Hepatocyte (in vitro differentiated cells): ENCODE measurements around the gene HSPA1A. TPM values are rescaled to one million over a fixed set of nuclear protein-coding genes. Genes with fewer than 3 reads are reported as not detected.

ENCODE experiments used
- DNase-seq: peaks from one replicate; pipeline ENCODE4 v3.0.0-alpha.2; 2016; ENCODE audit warnings: low spot score
- H2AFZ ChIP-seq: fragments of 200-600 bp; sonication (generic); 2 replicates; pipeline ENCODE4 v1.6.0; 2016; ENCODE audit warnings: antibody characterized with exemption, mild to moderate bottlenecking
- H3K27ac ChIP-seq: fragments of 200-600 bp; sonication (generic); 2 replicates; pipeline ENCODE4 v1.5.1; 2016; ENCODE audit warnings: mild to moderate bottlenecking
- H3K27me3 ChIP-seq: fragments of 200-600 bp; sonication (generic); 2 replicates; pipeline ENCODE4 v1.6.1; 2016
- H3K36me3 ChIP-seq: fragments of 200-600 bp; sonication (generic); replicated peaks from 2 replicates; pipeline ENCODE4 v1.5.1; 2016; ENCODE audit warnings: low read depth; ENCODE audit not compliant: insufficient read depth
- H3K4me1 ChIP-seq: fragments of 200-600 bp; sonication (generic); 2 replicates; pipeline ENCODE4 v1.5.1; 2016; ENCODE audit warnings: mild to moderate bottlenecking, moderate library complexity; ENCODE audit not compliant: insufficient read depth
- H3K4me2 ChIP-seq: fragments of 200-600 bp; sonication (generic); 2 replicates; pipeline ENCODE4 v1.6.0; 2016
- H3K4me3 ChIP-seq: fragments of 200-600 bp; sonication (generic); 2 replicates; pipeline ENCODE4 v1.5.1; 2016; ENCODE audit warnings: mild to moderate bottlenecking
- H3K79me2 ChIP-seq: fragments of 200-600 bp; sonication (generic); 2 replicates; pipeline ENCODE4 v1.6.0; 2017; ENCODE audit warnings: mild to moderate bottlenecking
- H3K9me2 ChIP-seq: fragments of 200-600 bp; sonication (generic); replicated peaks from 2 replicates; pipeline ENCODE4 v1.6.0; 2017; ENCODE audit warnings: mild to moderate bottlenecking; ENCODE audit not compliant: insufficient read depth
- H3K9me3 ChIP-seq: fragments of 200-600 bp; sonication (generic); 2 replicates; pipeline ENCODE4 v1.5.1; 2016; ENCODE audit warnings: low read depth, mild to moderate bottlenecking
- H4K20me1 ChIP-seq: fragments of 200-600 bp; sonication (generic); 2 replicates; pipeline ENCODE4 v1.6.0; 2016; ENCODE audit warnings: mild to moderate bottlenecking; ENCODE audit not compliant: insufficient read depth, poor library complexity, severe bottlenecking
- CTCF ChIP-seq: fragments of 200-600 bp; sonication (generic); IDR thresholded peaks from 2 replicates; pipeline ENCODE4 v1.5.1; 2016; ENCODE audit warnings: antibody characterized with exemption, mild to moderate bottlenecking; ENCODE audit not compliant: poor library complexity
- EZH2 ChIP-seq: fragments of 200-600 bp; sonication (generic); IDR thresholded peaks from 2 replicates; pipeline ENCODE4 v1.6.1; 2016; ENCODE audit warnings: antibody characterized with exemption, mild to moderate bottlenecking, borderline replicate concordance
- EZH2phosphoT487 ChIP-seq: fragments of 200-600 bp; sonication (generic); IDR thresholded peaks from one replicate; pipeline ENCODE4 v1.6.1; 2018; ENCODE audit warnings: antibody characterized with exemption, mild to moderate bottlenecking, low read depth, moderate library complexity; ENCODE audit not compliant: unreplicated experiment, severe bottlenecking
- WGBS: methylation state at CpG from one replicate; pipeline ENCODE4 v1.1.6; 2016; ENCODE audit warnings: low lambda C conversion rate; ENCODE audit errors: missing lambda C conversion rate; 5-methylcytosine and 5-hydroxymethylcytosine counted together
- polyA plus RNA-seq: library from polyadenylated mRNA; unstranded; fragments of >200 nt; fragmentation: Nextera tagmentation; extraction: Ambion mirVana; gene quantifications from 2 replicates; pipeline ENCODE4 v1.2.1, GENCODE V29; 2016
- total RNA-seq: library from RNA; depleted of rRNA; stranded (reverse); fragments of >200 nt; gene quantifications from 2 replicates; pipeline ENCODE4 v1.2.3, GENCODE V29; 2014

Gene HSPA1A
- total and polyA plus RNA-seq, 2 experiments from 2014 or later, result 82.2 to 83.3 TPM

DNA sequence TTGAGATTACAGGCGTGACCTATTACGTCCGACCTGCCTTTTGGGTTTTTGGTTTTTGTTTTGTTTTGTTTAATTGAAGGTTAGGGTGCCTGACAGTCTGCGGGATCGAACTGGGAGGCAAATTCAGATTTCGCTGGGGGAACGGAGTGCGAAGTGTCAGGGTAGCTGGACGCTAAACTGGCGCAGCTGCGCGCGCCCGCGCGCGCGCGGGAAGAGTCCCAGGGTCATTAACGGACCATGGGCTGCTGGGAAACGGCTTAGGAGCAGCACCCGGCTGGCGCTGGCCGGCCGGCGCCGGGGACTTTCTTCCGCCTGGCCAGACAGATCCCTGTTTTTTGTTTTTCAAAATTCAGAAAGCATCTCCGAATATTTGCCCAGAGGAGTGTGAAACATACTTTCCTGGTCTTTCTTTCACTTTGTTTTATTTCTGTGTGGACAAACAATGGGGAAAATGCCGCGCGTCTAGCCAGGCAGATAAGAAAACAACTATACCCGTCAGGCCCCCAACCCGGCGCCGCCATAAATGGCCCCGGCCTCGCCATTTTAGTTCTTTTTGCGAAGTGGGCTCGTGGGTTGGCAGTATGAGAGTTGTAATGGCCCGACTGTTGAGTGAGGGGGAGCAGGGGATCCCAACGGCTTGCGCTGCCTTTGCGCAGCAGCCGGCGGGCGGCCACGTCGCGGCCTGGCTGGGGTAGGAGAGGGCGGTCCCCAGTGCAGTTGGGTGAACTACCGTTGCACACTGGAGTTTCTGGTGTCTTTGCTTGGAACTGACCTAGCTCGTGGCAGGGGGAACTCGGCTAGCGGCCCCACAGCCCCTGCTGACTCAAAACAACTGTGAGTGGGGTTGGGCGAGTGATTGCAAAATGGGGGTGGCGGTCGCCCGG is 19.3 kb downstream of the HSPA1A start:
- Histone ChIP-seq H4K20me1 (peaks cover 29% of the 10 kb centered on the region), H3K79me2 (peaks cover 78% of the 10 kb centered on the region), H3K27ac (peak overlapping the region; percentile 88), H3K36me3 (no peaks in the 10 kb centered on the region), H3K4me1 (peaks cover 28% of the 10 kb centered on the region), H3K4me2 (peak overlapping the region; percentile 82), H3K9me3 (no peaks in the 10 kb centered on the region), H3K9me2 (no peaks in the 10 kb centered on the region), H3K4me3 (peak overlapping the region; percentile 62), H2AFZ (peak overlapping the region; percentile 51), H3K27me3 (no peaks in the 10 kb centered on the region)
- TF ChIP-seq CTCF (no peak), EZH2 (no peak), EZH2phosphoT487 (no peak)
- DNase-seq, result peak; percentile 94
- WGBS, result 2% methylated on average over 59 of the region's 59 CpGs

DNA sequence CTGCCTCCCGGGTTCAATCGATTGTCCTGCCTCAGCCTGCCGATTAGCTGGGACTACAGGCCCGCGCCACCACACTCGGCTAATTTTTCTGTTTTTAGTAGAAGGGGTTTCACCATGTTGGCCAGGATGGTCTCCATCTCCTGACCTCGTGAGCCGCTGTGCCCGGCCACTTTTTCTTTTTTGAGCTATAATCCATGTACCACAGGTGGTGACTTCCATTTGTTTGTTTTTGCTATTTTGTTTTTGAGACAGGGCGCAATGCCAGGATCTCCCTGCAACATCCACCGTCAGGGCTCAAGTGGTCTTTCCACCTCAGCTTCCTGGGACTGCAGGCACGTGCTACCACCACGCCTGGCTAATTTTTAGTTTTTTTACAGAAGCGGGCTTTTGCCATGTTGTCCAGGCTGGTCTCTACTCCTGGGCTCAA is 20.7 kb downstream of the HSPA1A start:
- TF ChIP-seq EZH2phosphoT487 (no peak), EZH2 (no peak), CTCF (no peak)
- H3K4me2 ChIP-seq, result peak overlapping the region; percentile 82
- H3K79me2 ChIP-seq, result peaks cover 66% of the 10 kb centered on the region
- no peaks in the 10 kb centered on the region for H3K9me2 ChIP-seq
- H4K20me1 ChIP-seq, result peaks cover 29% of the 10 kb centered on the region
- DNase-seq, result no peak
- no peaks in the 10 kb centered on the region for H3K9me3 ChIP-seq
- WGBS, result 7% methylated on average over 14 of the region's 14 CpGs
- H2AFZ ChIP-seq, result no peak overlapping the region
- peak overlapping the region; percentile 88 for H3K27ac ChIP-seq
- no peaks in the 10 kb centered on the region for H3K36me3 ChIP-seq
- peaks cover 26% of the 10 kb centered on the region for H3K4me1 ChIP-seq
- H3K4me3 ChIP-seq, result peak overlapping the region; percentile 62
- H3K27me3 ChIP-seq, result no peaks in the 10 kb centered on the region

DNA sequence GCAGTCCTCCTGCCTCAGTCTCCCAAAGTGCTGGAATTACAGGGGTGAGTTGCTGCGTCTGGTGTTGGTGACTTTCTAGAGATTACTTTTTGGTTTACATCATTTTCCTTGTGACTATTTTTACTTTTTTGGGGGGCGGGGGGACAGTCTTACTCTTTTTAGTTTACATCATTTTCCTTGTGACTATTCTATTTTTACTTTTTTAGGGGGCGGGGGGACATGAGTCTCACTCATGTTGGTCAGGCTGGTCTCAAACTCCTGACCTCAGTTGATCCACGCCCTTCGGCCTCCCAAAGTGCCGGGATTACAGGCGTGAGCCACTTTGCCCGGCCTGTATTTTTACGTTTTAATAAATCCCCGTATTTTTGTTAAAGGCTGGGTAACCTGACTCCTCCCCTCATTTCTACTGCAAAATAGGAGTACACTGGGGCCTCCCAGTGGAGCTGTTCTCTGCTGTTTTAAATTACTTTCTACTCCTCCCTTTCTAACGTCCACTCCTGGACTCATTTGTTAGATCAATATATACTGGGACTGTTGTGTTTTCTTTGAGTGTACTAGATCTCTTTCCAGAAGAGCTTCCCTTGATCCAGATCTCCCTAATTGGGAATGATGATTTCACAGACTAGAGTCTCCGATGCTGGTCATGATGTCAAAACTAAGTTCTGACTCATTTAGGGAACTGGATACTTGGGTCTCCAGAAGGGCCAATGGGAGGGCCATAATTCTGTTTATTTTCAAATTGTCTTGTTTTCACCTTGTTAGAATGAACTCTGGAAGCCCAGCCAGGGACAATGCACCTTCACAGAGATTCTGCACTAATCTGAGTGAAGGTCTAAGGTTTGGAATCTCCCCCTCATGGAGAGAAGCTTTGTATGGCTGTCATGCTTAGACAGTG is 21.4 kb downstream of the HSPA1A start:
- H3K79me2 ChIP-seq, result peaks cover 59% of the 10 kb centered on the region
- no peak overlapping the region for H2AFZ ChIP-seq
- H3K4me2 ChIP-seq, result peak overlapping the region; percentile 82
- H3K4me1 ChIP-seq, result peaks cover 19% of the 10 kb centered on the region
- no peaks in the 10 kb centered on the region for H3K9me2 ChIP-seq
- peak overlapping the region; percentile 62 for H3K4me3 ChIP-seq
- H3K9me3 ChIP-seq, result no peaks in the 10 kb centered on the region
- 10% methylated on average over 12 of the region's 12 CpGs for WGBS
- no peak for TF ChIP-seq EZH2phosphoT487
- TF ChIP-seq CTCF, result peak; percentile 13
- no peaks in the 10 kb centered on the region for H3K36me3 ChIP-seq
- H3K27me3 ChIP-seq, result no peaks in the 10 kb centered on the region
- peaks cover 29% of the 10 kb centered on the region for H4K20me1 ChIP-seq
- H3K27ac ChIP-seq, result peak overlapping the region; percentile 88
- DNase-seq, result peak; percentile 49
